GM12878 (cell line): ENCODE measurements around the gene C1QBP. TPM values are rescaled to one million over a fixed set of nuclear protein-coding genes. Genes with fewer than 3 reads are reported as not detected.

ENCODE experiments used
- ATAC-seq: fragments of 200-7000 bp; cut with Tn5 transposase; 3 replicates; pipeline ENCODE4 v1.9.1; 2020; ENCODE audit warnings: mild to moderate bottlenecking, moderate library complexity
- BruUV-seq: library from RNA; stranded (reverse); fragments of 400-500 nt; replicated peaks from 2 replicates; lab custom pipeline; 2021; lab: Mats Ljungman, UMichigan
- CTCF ChIA-PET: fragments of 300-600 bp; sonication (Branson Sonifier 250); formaldehyde crosslinking; extraction: SDS; loops from one replicate; lab custom pipeline; 2021; ENCODE audit warnings: inconsistent platforms; lab: Yijun Ruan, JAX
- POLR2A ChIA-PET: fragments of 350-600 bp; formaldehyde crosslinking; extraction: SDS; loops from one replicate; lab custom pipeline; 2021; ENCODE audit warnings: inconsistent platforms; lab: Charles Lee
- RAD21 ChIA-PET: fragments of 300-600 bp; sonication (Branson Sonifier 250); formaldehyde crosslinking; loops from one replicate; lab custom pipeline; 2023; ENCODE audit warnings: antibody characterized with exemption; ENCODE audit not compliant: unreplicated experiment; lab: Charles Lee
- SMC1A ChIA-PET: fragments of 300-600 bp; sonication (Branson Sonifier 250); formaldehyde crosslinking; loops from one replicate; lab custom pipeline; 2023; ENCODE audit not compliant: unreplicated experiment, uncharacterized antibody; lab: Charles Lee
- DNase-seq: peaks from one replicate; pipeline ENCODE4 v3.0.0-alpha.2; 2011; ENCODE audit warnings: low read depth, low spot score
- FAIRE-seq: peaks from 3 replicates; lab custom pipeline; 2011; peaks lifted over from hg19 to GRCh38; lab: Jason Lieb, UNC
- H2AFZ ChIP-seq: 2 replicates; pipeline ENCODE4 v1.6.0; 2011; ENCODE audit warnings: low read depth, low read length, control low read depth; ENCODE audit not compliant: control insufficient read depth
- H3K27ac ChIP-seq: 2 replicates; pipeline ENCODE4 v1.5.1; 2011; ENCODE audit warnings: control low read depth; ENCODE audit not compliant: control insufficient read depth, insufficient read depth
- H3K27me3 ChIP-seq, 2 experiments: replicated peaks in 1 of 2; 2 replicates each; pipeline versions ENCODE4 v1.6.0 to v1.6.1; 2011; ENCODE audit warnings: low read length in 1 of 2; ENCODE audit not compliant: control insufficient read depth in 2 of 2, insufficient read depth in 2 of 2
- H3K36me3 ChIP-seq, 2 experiments: 2 replicates each; pipeline ENCODE4 v1.5.1; 2011; ENCODE audit warnings: low read length in 1 of 2; ENCODE audit not compliant: control insufficient read depth in 2 of 2, insufficient read depth in 2 of 2
- H3K4me1 ChIP-seq: 2 replicates; pipeline ENCODE4 v1.6.1; 2011; ENCODE audit warnings: mild to moderate bottlenecking, low read length, moderate library complexity, mixed read lengths; ENCODE audit not compliant: control insufficient read depth, insufficient read depth
- H3K4me2 ChIP-seq: 2 replicates; pipeline ENCODE4 v1.6.0; 2011; ENCODE audit warnings: control low read depth; ENCODE audit not compliant: control insufficient read depth, insufficient read depth
- H3K4me3 ChIP-seq: fragments of 200-600 bp; sonication (generic); 2 replicates; pipeline ENCODE4 v1.5.1; 2016
- H3K79me2 ChIP-seq: 2 replicates; pipeline ENCODE4 v1.6.0; 2011; ENCODE audit warnings: low read length; ENCODE audit not compliant: control insufficient read depth, insufficient read depth
- H3K9ac ChIP-seq: 2 replicates; pipeline ENCODE4 v1.8.0; 2011; ENCODE audit warnings: low read length, control low read depth, mixed read lengths; ENCODE audit not compliant: control insufficient read depth, insufficient read depth
- H3K9me3 ChIP-seq: replicated peaks from 3 replicates; pipeline ENCODE4 v1.5.1; 2011; ENCODE audit warnings: mild to moderate bottlenecking, low read length; ENCODE audit not compliant: control insufficient read depth, insufficient read depth
- H4K20me1 ChIP-seq: 2 replicates; pipeline ENCODE4 v1.6.0; 2011; ENCODE audit not compliant: control insufficient read depth, insufficient read depth
- EZH2 ChIP-seq: IDR thresholded peaks from 2 replicates; pipeline ENCODE4 v1.6.1; 2012; ENCODE audit warnings: low read depth, mild to moderate bottlenecking, control low read depth, inconsistent platforms, low read length, borderline replicate concordance; ENCODE audit not compliant: control insufficient read depth
- IKZF1 ChIP-seq: fragments of 450-650 bp; conservative IDR thresholded peaks from 2 replicates; pipeline ENCODE4 v1.6.1; 2017; ENCODE audit warnings: antibody characterized with exemption, mild to moderate bottlenecking
- IRF5 ChIP-seq: fragments of 450-650 bp; IDR thresholded peaks from 2 replicates; pipeline ENCODE4 v1.6.1; 2017; ENCODE audit warnings: borderline replicate concordance
- NBN ChIP-seq: fragments of 450-650 bp; IDR thresholded peaks from 2 replicates; pipeline ENCODE4 v1.6.1; 2016
- NFYB ChIP-seq: IDR thresholded peaks from 2 replicates; pipeline ENCODE4 v1.6.1; 2011; ENCODE audit warnings: low read depth, mild to moderate bottlenecking, low read length, improper control_type of control experiment, moderate library complexity; ENCODE audit not compliant: insufficient read depth
- NR2F1 ChIP-seq: fragments of 450-650 bp; conservative IDR thresholded peaks from 2 replicates; pipeline ENCODE4 v1.6.1; 2017; ENCODE audit warnings: mild to moderate bottlenecking
- PKNOX1 ChIP-seq: fragments of 450-650 bp; IDR thresholded peaks from 2 replicates; pipeline ENCODE4 v1.6.1; 2016; ENCODE audit warnings: mild to moderate bottlenecking
- POLR2AphosphoS5 ChIP-seq: IDR thresholded peaks from 2 replicates; pipeline ENCODE4 v1.6.1; 2011; ENCODE audit warnings: mild to moderate bottlenecking, low read length, inconsistent platforms
- SRF ChIP-seq, 2 experiments: IDR thresholded peaks; 2 replicates each; pipeline ENCODE4 v1.6.1; 2011; ENCODE audit warnings: low read depth in 2 of 2, low read length in 2 of 2, mild to moderate bottlenecking in 1 of 2, moderate library complexity in 1 of 2
- USF1 ChIP-seq: IDR thresholded peaks from 2 replicates; pipeline ENCODE4 v1.6.1; 2011; ENCODE audit warnings: borderline replicate concordance, low read depth, mild to moderate bottlenecking, moderate library complexity, mixed read lengths, low read length; ENCODE audit not compliant: insufficient read depth; ENCODE audit errors: extremely low read length
- ZNF687 ChIP-seq: fragments of 450-650 bp; IDR thresholded peaks from 2 replicates; pipeline ENCODE4 v1.6.1; 2017; ENCODE audit warnings: mild to moderate bottlenecking, moderate library complexity
- WGBS: methylation state at CpG from one replicate; pipeline ENCODE4 v1.1.6; 2016; ENCODE audit warnings: low lambda C conversion rate; ENCODE audit not compliant: insufficient replicate concordance, insufficient coverage; ENCODE audit errors: missing lambda C conversion rate; 5-methylcytosine and 5-hydroxymethylcytosine counted together
- in situ Hi-C: fragments of 300-500 bp; cut with MboI; formaldehyde crosslinking; loops from 9 replicates; pipeline ENCODE4 v1.14.3; 2018; ENCODE audit warnings: mixed read lengths
- intact Hi-C: fragments of 100-400 bp; cut with micrococcal nuclease; formaldehyde crosslinking; loops from one replicate; pipeline ENCODE4 v1.14.2; 2022; ENCODE audit not compliant: unreplicated experiment
- polyA plus RNA-seq, 11 experiments: library from polyadenylated mRNA; depleted of rRNA in 4 of 11; unstranded in 6 of 11; stranded (reverse) in 5 of 11; fragments of >200 nt; fragmentation: Nextera tagmentation in 4 of 11; fragmentation: Illumina TruSeq in 1 of 11; extraction: Ambion mirVana in 4 of 11; extraction: Trizol in 1 of 11; gene quantifications; 1 replicate in 1 of 11; 2 replicates in 10 of 11; pipeline versions ENCODE4 v1.2.1 to v1.2.3, GENCODE V29; 2011 to 2016; ENCODE audit warnings: inconsistent platforms in 2 of 11, missing spikeins in 2 of 11, low read depth in 1 of 11
- total RNA-seq, 4 experiments: library from RNA; depleted of rRNA in 3 of 4; stranded (reverse); fragments of >200 nt in 3 of 4; fragmentation: Illumina TruSeq in 1 of 4; extraction: Trizol in 1 of 4; gene quantifications; 2 replicates each; pipeline versions ENCODE4 v1.2.1 to v1.2.3, GENCODE V29; 2013 to 2021

Gene C1QBP
- total and polyA plus RNA-seq, 10 of the 15 experiments (the other 5 are each of a cell fraction or from before 2014, with no cell fraction given) = 124 to 989 (median 429) TPM

- TF ChIP-seq NBN (peak; percentile 65; the same call in 1 of the 2 replicates), SRF (IDR thresholded peaks at IDR 0.05; ENCODE audit: low read depth in 2 of 2, low read length in 2 of 2) (no peak)
These were observed 18.8 kb downstream of the C1QBP start, which contains the start of gene RPAIN (continued) for GRCh38 chr17:5419959-5420653.

- in situ Hi-C loops = no loop called here
- no TSS peak for BruUV-seq
- peaks cover 0 to 33% of the 10 kb centered on the region in 2 experiments; a peak in 3 of 4 replicates for H3K36me3 ChIP-seq
- TF ChIP-seq NR2F1 = peak; percentile 46
- peak; percentile 39 for TF ChIP-seq USF1
- 0 out of 2 replicates have a peak, but pooled peaks have one; percentile 41 for TF ChIP-seq NBN
- TF ChIP-seq IRF5 = no peak
- no peak for TF ChIP-seq IKZF1
- TF ChIP-seq PKNOX1 = peak; percentile 77
- TF ChIP-seq NFYB = peak; percentile 87
- no peak for TF ChIP-seq EZH2
- TF ChIP-seq ZNF687 = peak; percentile 14; the same call in 1 of the 2 replicates
- peak; percentile 64; the same call in 1 of the 2 replicates for TF ChIP-seq POLR2AphosphoS5
These were observed 19.5 kb downstream of the C1QBP start, which contains the start of gene NUP88 for GRCh38 chr17:5419356-5419958. TSS of gene NUP88 (minus strand) at chr17:5419662. CDS start at chr17:5419650, 12 bp downstream.

More at GRCh38 chr17:5419356-5419958, 19.5 kb downstream of the C1QBP start, which contains the start of gene NUP88:
- ChIA-PET SMC1A (interaction anchor here (0.7 to 1.5 kb wide), 7 partner anchors 18 to 183 kb away, joined by 3 to 5 read pairs (median 3); no protein-coding TSS in a partner anchor), POLR2A (interaction anchor here (0.6 to 2.0 kb wide), 14 partner anchors 9 to 453 kb away, joined by 3 to 13 read pairs (median 4); partner anchors contain the start of genes C1QBP, DERL2 and MIS12), CTCF (interaction anchor here (0.8 to 3.5 kb wide), 5 partner anchors 9 to 171 kb away, joined by 3 to 23 read pairs (median 4); partner anchors contain the start of genes C1QBP and RABEP1), RAD21 (interaction anchor here (0.7 to 3.7 kb wide), 11 partner anchors 9 to 228 kb away, joined by 3 to 15 read pairs (median 3); partner anchors contain the start of genes C1QBP and ZNF594)
- intact Hi-C loops = no loop called here
- FAIRE-seq = no peak
- peak; percentile 96 for ATAC-seq
- Histone ChIP-seq H3K4me3 (peak within 1 kb of the TSS; percentile 87), H3K79me2 (peaks cover 69% of the 10 kb centered on the region), H3K9ac (peak within 1 kb of the TSS; percentile 100), H3K9me3 (no peaks in the 10 kb centered on the region), H3K27me3 (no peaks in the 10 kb centered on the region), H3K4me2 (peak within 1 kb of the TSS; percentile 61), H3K4me1 (peaks cover 15% of the 10 kb centered on the region), H2AFZ (peak within 1 kb of the TSS; percentile 100), H3K27ac (peak within 1 kb of the TSS; percentile 100), H4K20me1 (no peaks in the 10 kb centered on the region)
- DNase-seq = peak; percentile 94
- WGBS = under 1% methylated on average over 48 of the region's 49 CpGs
